ENCODE data around the gene AMPD3. TPM values are rescaled to one million over a fixed set of nuclear protein-coding genes. Genes with fewer than 3 reads are reported as not detected.

Gene AMPD3
- total and polyA plus RNA-seq, 9 donors = 3.4 to 5.3 (median 4.5) TPM

- WGBS (ENCODE audit: insufficient coverage) = no CpG with 5 or more reads among the region's 3 CpGs
- Histone ChIP-seq H3K36me3 (ENCODE audit: control insufficient read depth, insufficient read depth, low read length) (peaks cover 12% of the 10 kb centered on the region), H3K4me1 (ENCODE audit: control insufficient read depth, insufficient read depth, low read length) (peaks cover 3% of the 10 kb centered on the region), H3K27ac (ENCODE audit: low read length) (no peak overlapping the region), H3K27me3 (ENCODE audit: control insufficient read depth, insufficient read depth, low read length) (no peaks in the 10 kb centered on the region), H3K9me3 (replicated peaks; ENCODE audit: control insufficient read depth, low read depth, low read length) (no peaks in the 10 kb centered on the region), H3K4me3 (ENCODE audit: low read length) (no peak overlapping the region)
- no peak for DNase-seq
Measured at GRCh38 chr11:10515418-10515817, 60.4 kb downstream of the AMPD3 start.

- DNase-seq = no peak
- no peak overlapping the region for H3K4me3 ChIP-seq (ENCODE audit: low read length)
- peaks cover 24% of the 10 kb centered on the region for H3K36me3 ChIP-seq (ENCODE audit: control insufficient read depth, insufficient read depth, low read length)
- H3K9me3 ChIP-seq (replicated peaks; ENCODE audit: control insufficient read depth, low read depth, low read length) = no peaks in the 10 kb centered on the region
- no peak overlapping the region for H3K27ac ChIP-seq (ENCODE audit: low read length)
- no peaks in the 10 kb centered on the region for H3K27me3 ChIP-seq (ENCODE audit: control insufficient read depth, insufficient read depth, low read length)
- H3K4me1 ChIP-seq (ENCODE audit: control insufficient read depth, insufficient read depth, low read length) = peaks cover 3% of the 10 kb centered on the region
Measured at GRCh38 chr11:10518123-10518522, 63.1 kb downstream of the AMPD3 start.

- H3K36me3 ChIP-seq (ENCODE audit: control insufficient read depth, insufficient read depth, low read length) = peaks cover 25% of the 10 kb centered on the region
- no peaks in the 10 kb centered on the region for H3K27me3 ChIP-seq (ENCODE audit: control insufficient read depth, insufficient read depth, low read length)
- no peak overlapping the region for H3K27ac ChIP-seq (ENCODE audit: low read length)
- no peaks in the 10 kb centered on the region for H3K9me3 ChIP-seq (replicated peaks; ENCODE audit: control insufficient read depth, low read depth, low read length)
- WGBS (ENCODE audit: insufficient coverage) = no CpG with 5 or more reads among the region's 2 CpGs
- DNase-seq = no peak
- no peak overlapping the region for H3K4me3 ChIP-seq (ENCODE audit: low read length)
- H3K4me1 ChIP-seq (ENCODE audit: control insufficient read depth, insufficient read depth, low read length) = peaks cover 3% of the 10 kb centered on the region
Measured at GRCh38 chr11:10518891-10519290, 63.8 kb downstream of the AMPD3 start.

GRCh38 chr11:10519630-10520029, 64.6 kb downstream of the AMPD3 start:
- peaks cover 25% of the 10 kb centered on the region for H3K36me3 ChIP-seq (ENCODE audit: control insufficient read depth, insufficient read depth, low read length)
- H3K4me1 ChIP-seq (ENCODE audit: control insufficient read depth, insufficient read depth, low read length) = peaks cover 2% of the 10 kb centered on the region
- no peaks in the 10 kb centered on the region for H3K9me3 ChIP-seq (replicated peaks; ENCODE audit: control insufficient read depth, low read depth, low read length)
- no peak overlapping the region for H3K27ac ChIP-seq (ENCODE audit: low read length)
- no peaks in the 10 kb centered on the region for H3K27me3 ChIP-seq (ENCODE audit: control insufficient read depth, insufficient read depth, low read length)
- no peak for DNase-seq
- no peak overlapping the region for H3K4me3 ChIP-seq (ENCODE audit: low read length)
- 100% methylated on average over 1 of the region's 2 CpGs for WGBS (ENCODE audit: insufficient coverage)

GRCh38 chr11:10520562-10520961, 65.5 kb downstream of the AMPD3 start:
- H3K9me3 ChIP-seq (replicated peaks; ENCODE audit: control insufficient read depth, low read depth, low read length) = no peaks in the 10 kb centered on the region
- H3K27me3 ChIP-seq (ENCODE audit: control insufficient read depth, insufficient read depth, low read length) = no peaks in the 10 kb centered on the region
- no peaks in the 10 kb centered on the region for H3K4me1 ChIP-seq (ENCODE audit: control insufficient read depth, insufficient read depth, low read length)
- WGBS (ENCODE audit: insufficient coverage) = no CpG with 5 or more reads among the region's 2 CpGs
- no peak for DNase-seq
- no peak overlapping the region for H3K27ac ChIP-seq (ENCODE audit: low read length)
- no peak overlapping the region for H3K4me3 ChIP-seq (ENCODE audit: low read length)
- H3K36me3 ChIP-seq (ENCODE audit: control insufficient read depth, insufficient read depth, low read length) = peaks cover 25% of the 10 kb centered on the region

GRCh38 chr11:10522276-10522675, 67.2 kb downstream of the AMPD3 start:
- no CpG with 5 or more reads among the region's 1 CpG for WGBS (ENCODE audit: insufficient coverage)
- no peak overlapping the region for H3K27ac ChIP-seq (ENCODE audit: low read length)

GRCh38 chr11:10522921-10523320, 67.9 kb downstream of the AMPD3 start:
- H3K4me1 ChIP-seq (ENCODE audit: control insufficient read depth, insufficient read depth, low read length) = no peaks in the 10 kb centered on the region
- H3K9me3 ChIP-seq (replicated peaks; ENCODE audit: control insufficient read depth, low read depth, low read length) = no peaks in the 10 kb centered on the region
- no peaks in the 10 kb centered on the region for H3K27me3 ChIP-seq (ENCODE audit: control insufficient read depth, insufficient read depth, low read length)
- H3K27ac ChIP-seq (ENCODE audit: low read length) = no peak overlapping the region
- 86% methylated on average over 1 of the region's 2 CpGs for WGBS (ENCODE audit: insufficient coverage)
- no peak overlapping the region for H3K4me3 ChIP-seq (ENCODE audit: low read length)
- DNase-seq = no peak
- H3K36me3 ChIP-seq (ENCODE audit: control insufficient read depth, insufficient read depth, low read length) = peaks cover 30% of the 10 kb centered on the region

More at GRCh38 chr11:10522276-10522675, 67.2 kb downstream of the AMPD3 start:
- no peaks in the 10 kb centered on the region for H3K9me3 ChIP-seq (replicated peaks; ENCODE audit: control insufficient read depth, low read depth, low read length)
- H3K4me3 ChIP-seq (ENCODE audit: low read length) = no peak overlapping the region
- no peak for DNase-seq
- H3K36me3 ChIP-seq (ENCODE audit: control insufficient read depth, insufficient read depth, low read length) = peaks cover 26% of the 10 kb centered on the region
- H3K4me1 ChIP-seq (ENCODE audit: control insufficient read depth, insufficient read depth, low read length) = no peaks in the 10 kb centered on the region
- H3K27me3 ChIP-seq (ENCODE audit: control insufficient read depth, insufficient read depth, low read length) = no peaks in the 10 kb centered on the region

- Histone ChIP-seq H3K27me3 (ENCODE audit: control insufficient read depth, insufficient read depth, low read length) (no peaks in the 10 kb centered on the region), H3K9me3 (replicated peaks; ENCODE audit: control insufficient read depth, low read depth, low read length) (no peaks in the 10 kb centered on the region), H3K36me3 (ENCODE audit: control insufficient read depth, insufficient read depth, low read length) (peaks cover 32% of the 10 kb centered on the region), H3K27ac (ENCODE audit: low read length) (peak overlapping the region; percentile 25), H3K4me1 (ENCODE audit: control insufficient read depth, insufficient read depth, low read length) (no peaks in the 10 kb centered on the region), H3K4me3 (ENCODE audit: low read length) (no peak overlapping the region)
- no peak for DNase-seq
- WGBS (ENCODE audit: insufficient coverage) = no CpG with 5 or more reads among the region's 1 CpG
Measured at GRCh38 chr11:10524471-10524870, 69.4 kb downstream of the AMPD3 start.

GRCh38 chr11:10526974-10527918, 72.2 kb downstream of the AMPD3 start:
- 89% methylated on average over 5 of the region's 6 CpGs for WGBS (ENCODE audit: insufficient coverage)
- Histone ChIP-seq H3K4me1 (ENCODE audit: control insufficient read depth, insufficient read depth, low read length) (no peaks in the 10 kb centered on the region), H3K27me3 (ENCODE audit: control insufficient read depth, insufficient read depth, low read length) (no peaks in the 10 kb centered on the region), H3K36me3 (ENCODE audit: control insufficient read depth, insufficient read depth, low read length) (peaks cover 25% of the 10 kb centered on the region), H3K27ac (ENCODE audit: low read length) (no peak overlapping the region), H3K9me3 (replicated peaks; ENCODE audit: control insufficient read depth, low read depth, low read length) (no peaks in the 10 kb centered on the region), H3K4me3 (ENCODE audit: low read length) (no peak overlapping the region)
- DNase-seq = no peak

GRCh38 chr11:10528121-10528520, 73.1 kb downstream of the AMPD3 start:
- no peak overlapping the region for H3K27ac ChIP-seq (ENCODE audit: low read length)
- peaks cover 20% of the 10 kb centered on the region for H3K36me3 ChIP-seq (ENCODE audit: control insufficient read depth, insufficient read depth, low read length)
- DNase-seq = no peak
- no peaks in the 10 kb centered on the region for H3K9me3 ChIP-seq (replicated peaks; ENCODE audit: control insufficient read depth, low read depth, low read length)
- no peaks in the 10 kb centered on the region for H3K27me3 ChIP-seq (ENCODE audit: control insufficient read depth, insufficient read depth, low read length)
- H3K4me3 ChIP-seq (ENCODE audit: low read length) = no peak overlapping the region
- H3K4me1 ChIP-seq (ENCODE audit: control insufficient read depth, insufficient read depth, low read length) = no peaks in the 10 kb centered on the region

Measured in muscle of leg (tissue), 11 donors.